GM13976 (cell line): ENCODE data around the gene FCSK.
"Not testable (repeated sequence)": the region's sequence is repeated elsewhere in the genome, so short reads cannot be mapped to it uniquely, and the experiment has no call there.

Experiments used
- DNase-seq: peaks from one replicate; pipeline ENCODE4 v3.0.0; 2012; ENCODE audit warnings: low spot score
- in situ Hi-C: fragments of 300-500 bp; cut with MboI; formaldehyde crosslinking; loops from one replicate; pipeline ENCODE4 v1.12.0; 2022; ENCODE audit warnings: low sequenced_read_pairs, mixed read lengths, inconsistent platforms; ENCODE audit not compliant: unreplicated experiment
- TF ChIP-seq, protein P1 (sequence below): IDR thresholded peaks from 2 replicates; pipeline ENCODE4 v1.5.1; 2012; ENCODE audit warnings: borderline replicate concordance, mild to moderate bottlenecking; ENCODE audit not compliant: insufficient read depth; ENCODE audit errors: extremely low read depth, missing control alignments, control extremely low read depth

Gene FCSK

DNA sequence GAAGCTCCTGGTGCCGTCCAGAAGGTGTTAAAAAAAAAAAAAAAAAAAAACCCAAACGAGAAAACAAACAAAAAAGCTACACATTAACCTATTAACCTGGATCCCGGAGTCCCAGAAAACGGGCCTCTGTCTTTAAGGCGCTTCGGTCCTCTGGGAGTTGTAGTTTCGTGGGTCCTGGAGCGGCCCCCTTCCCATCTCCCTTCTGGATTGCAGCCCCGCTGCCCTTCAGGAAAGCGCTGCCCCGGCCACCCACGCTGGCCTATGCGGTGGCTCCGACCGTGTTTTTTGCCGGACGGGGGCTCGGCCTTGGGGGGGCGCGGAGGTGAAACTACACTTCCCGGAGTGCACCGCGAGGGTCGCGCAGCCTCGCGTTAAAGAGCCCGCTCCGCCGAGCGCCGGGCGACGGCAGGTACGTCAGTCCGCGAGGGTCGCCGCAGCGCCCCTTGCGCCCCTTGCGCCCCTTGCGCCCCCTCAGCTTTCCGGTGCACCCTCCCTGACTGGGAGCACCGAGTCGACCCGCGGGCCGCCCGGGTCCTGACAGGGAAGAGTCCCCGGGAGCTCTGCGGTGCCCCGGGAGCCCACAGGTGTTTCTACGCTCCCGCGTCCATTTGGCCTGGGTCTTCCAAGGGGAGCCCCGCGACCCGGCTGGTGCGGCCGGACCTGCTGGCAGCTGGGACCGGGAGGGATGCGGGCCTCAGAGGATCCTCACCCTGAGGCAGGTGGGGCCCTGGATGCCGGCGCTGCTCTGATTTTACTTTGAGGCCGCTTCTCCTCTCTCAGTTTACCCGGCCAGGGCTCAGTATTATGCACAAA is at the start of gene FCSK:
TSS of gene FCSK (plus strand) at position 374 of the 813 bp plus-strand sequence. CDS start 8,596 bp downstream, outside the sequence.
- peak; percentile 89 for DNase-seq
- in situ Hi-C loops = no loop called here

GRCh38 chr16:70406104-70406503 is 48.3 kb upstream of the FCSK start:
- in situ Hi-C loops, DNase-seq: not testable (repeated sequence)

More for the DNA sequence above, at the start of gene FCSK:
- TF ChIP-seq, protein P1, sequence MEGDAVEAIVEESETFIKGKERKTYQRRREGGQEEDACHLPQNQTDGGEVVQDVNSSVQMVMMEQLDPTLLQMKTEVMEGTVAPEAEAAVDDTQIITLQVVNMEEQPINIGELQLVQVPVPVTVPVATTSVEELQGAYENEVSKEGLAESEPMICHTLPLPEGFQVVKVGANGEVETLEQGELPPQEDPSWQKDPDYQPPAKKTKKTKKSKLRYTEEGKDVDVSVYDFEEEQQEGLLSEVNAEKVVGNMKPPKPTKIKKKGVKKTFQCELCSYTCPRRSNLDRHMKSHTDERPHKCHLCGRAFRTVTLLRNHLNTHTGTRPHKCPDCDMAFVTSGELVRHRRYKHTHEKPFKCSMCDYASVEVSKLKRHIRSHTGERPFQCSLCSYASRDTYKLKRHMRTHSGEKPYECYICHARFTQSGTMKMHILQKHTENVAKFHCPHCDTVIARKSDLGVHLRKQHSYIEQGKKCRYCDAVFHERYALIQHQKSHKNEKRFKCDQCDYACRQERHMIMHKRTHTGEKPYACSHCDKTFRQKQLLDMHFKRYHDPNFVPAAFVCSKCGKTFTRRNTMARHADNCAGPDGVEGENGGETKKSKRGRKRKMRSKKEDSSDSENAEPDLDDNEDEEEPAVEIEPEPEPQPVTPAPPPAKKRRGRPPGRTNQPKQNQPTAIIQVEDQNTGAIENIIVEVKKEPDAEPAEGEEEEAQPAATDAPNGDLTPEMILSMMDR = peak; percentile 26

DNA sequence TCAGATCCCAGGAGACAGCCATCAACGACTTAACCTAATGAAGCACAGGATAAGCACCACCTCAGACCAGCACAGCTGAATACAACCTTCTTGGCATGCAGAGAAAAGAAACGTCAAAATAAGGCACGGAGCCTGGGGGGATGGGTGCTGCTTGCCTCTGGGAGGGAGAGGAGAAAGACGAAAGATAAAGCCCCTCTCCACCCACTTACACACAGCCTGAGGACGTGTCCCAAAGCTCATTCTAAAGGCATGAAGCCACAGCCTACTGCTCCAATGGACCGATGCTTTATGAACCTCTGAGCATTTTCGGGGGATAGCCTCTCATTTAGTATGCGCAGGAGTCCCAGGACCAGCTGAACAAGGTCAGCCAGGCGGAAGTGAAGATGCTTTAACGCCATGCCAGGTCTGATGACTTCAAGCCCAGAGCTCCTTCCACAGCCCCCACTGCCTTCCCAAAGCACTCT is 46.6 kb upstream of the FCSK start:
- DNase-seq = no peak
- in situ Hi-C loops = no loop called here
- TF ChIP-seq, protein P1 = no peak

- in situ Hi-C loops = no loop called here
- TF ChIP-seq, protein P1 = no peak
Observed at GRCh38 chr16:70410734-70411133, 43.7 kb upstream of the FCSK start.

GRCh38 chr16:70412385-70412784 is 42.0 kb upstream of the FCSK start:
- no peak for DNase-seq
- in situ Hi-C loops = no loop called here
- TF ChIP-seq, protein P1 = no peak

More at GRCh38 chr16:70410734-70411133, 43.7 kb upstream of the FCSK start:
- no peak for DNase-seq

- in situ Hi-C loops, DNase-seq: not testable (repeated sequence)
Observed at GRCh38 chr16:70413572-70413971, 40.8 kb upstream of the FCSK start.

- in situ Hi-C loops = no loop called here
- TF ChIP-seq, protein P1 = no peak
- DNase-seq = peak; percentile 83
Observed at GRCh38 chr16:70416748-70417616, 37.4 kb upstream of the FCSK start.
